Neuronal stem cell (in vitro differentiated cells): ENCODE results near the gene RASL10A.
A peak's percentile ranks its signal among the peaks of the same experiment; 100 is the strongest.
"Not testable (repeated sequence)": the region's sequence is repeated elsewhere in the genome, so short reads cannot be mapped to it uniquely, and the experiment has no call there.

Experiments
- DNase-seq: peaks from one replicate; pipeline ENCODE4 v3.0.0-alpha.2; 2013; ENCODE audit warnings: low spot score
- H2AFZ ChIP-seq: one replicate; pipeline ENCODE4 v1.6.1; 2013; ENCODE audit warnings: mild to moderate bottlenecking, low read length, inconsistent platforms
- H2AK5ac ChIP-seq: 2 replicates; pipeline ENCODE4 v1.6.1; 2013; ENCODE audit warnings: low read depth, mild to moderate bottlenecking, inconsistent platforms, low read length, moderate library complexity, mixed read lengths
- H2BK120ac ChIP-seq: 2 replicates; pipeline ENCODE4 v1.6.1; 2013; ENCODE audit warnings: low read depth, mild to moderate bottlenecking, inconsistent platforms, low read length, moderate library complexity, mixed read lengths
- H2BK12ac ChIP-seq: one replicate; pipeline ENCODE4 v1.6.1; 2013; ENCODE audit warnings: low read length, inconsistent platforms
- H2BK15ac ChIP-seq: 2 replicates; pipeline ENCODE4 v1.6.1; 2013; ENCODE audit warnings: mild to moderate bottlenecking, low read length, inconsistent platforms, mixed read lengths
- H2BK5ac ChIP-seq: one replicate; pipeline ENCODE4 v1.6.1; 2013; ENCODE audit warnings: inconsistent platforms, mild to moderate bottlenecking, low read length, moderate library complexity
- H3K14ac ChIP-seq: one replicate; pipeline ENCODE4 v1.6.1; 2013; ENCODE audit warnings: low read length, inconsistent platforms
- H3K18ac ChIP-seq: 2 replicates; pipeline ENCODE4 v1.6.1; 2013; ENCODE audit warnings: low read length, inconsistent platforms
- H3K23ac ChIP-seq: 2 replicates; pipeline ENCODE4 v1.6.1; 2013; ENCODE audit warnings: low read depth, mild to moderate bottlenecking, mixed read lengths, low read length, inconsistent platforms; ENCODE audit not compliant: poor library complexity
- H3K27ac ChIP-seq: replicated peaks from 3 replicates; pipeline ENCODE4 v1.5.1; 2013; ENCODE audit warnings: low read length, inconsistent platforms
- H3K27me3 ChIP-seq, 3 experiments: 2 replicates each; pipeline ENCODE4 v1.6.1; 2013; ENCODE audit warnings: low read length in 3 of 3, mild to moderate bottlenecking in 2 of 3, inconsistent platforms in 1 of 3, low read depth in 1 of 3, mixed read lengths in 1 of 3, moderate library complexity in 1 of 3; ENCODE audit not compliant: control insufficient read depth in 3 of 3, insufficient read depth in 3 of 3
- H3K36me3 ChIP-seq, 2 donors: replicated peaks in 1 of 2; 2 replicates each; pipeline ENCODE4 v1.6.1; 2013; ENCODE audit warnings: low read length in 2 of 2; ENCODE audit not compliant: control insufficient read depth in 2 of 2, insufficient read depth in 2 of 2
- H3K4ac ChIP-seq: 2 replicates; pipeline ENCODE4 v1.6.1; 2013; ENCODE audit warnings: inconsistent platforms, mild to moderate bottlenecking, low read length, moderate library complexity
- H3K4me1 ChIP-seq, 2 donors: 1 replicate in 1 of 2; 2 replicates in 1 of 2; pipeline ENCODE4 v1.6.1; 2013; ENCODE audit warnings: low read length in 2 of 2, low read depth in 1 of 2; ENCODE audit not compliant: control insufficient read depth in 2 of 2, insufficient read depth in 1 of 2
- H3K4me2 ChIP-seq: one replicate; pipeline ENCODE4 v1.6.1; 2013; ENCODE audit warnings: mild to moderate bottlenecking, low read length, inconsistent platforms; ENCODE audit not compliant: insufficient read depth, poor library complexity, severe bottlenecking
- H3K4me3 ChIP-seq, 2 donors: 2 replicates each; pipeline ENCODE4 v1.5.1; 2013; ENCODE audit warnings: low read length in 2 of 2, mild to moderate bottlenecking in 2 of 2, inconsistent platforms in 1 of 2, moderate library complexity in 1 of 2
- H3K79me1 ChIP-seq: one replicate; pipeline ENCODE4 v1.6.1; 2013; ENCODE audit warnings: low read depth, mild to moderate bottlenecking, inconsistent platforms, low read length, moderate library complexity
- H3K9ac ChIP-seq: one replicate; pipeline ENCODE4 v1.6.1; 2013; ENCODE audit warnings: mild to moderate bottlenecking, low read depth, low read length, inconsistent platforms; ENCODE audit not compliant: poor library complexity
- H3K9me3 ChIP-seq, 2 donors: replicated peaks in 1 of 2; 2 replicates each; pipeline versions ENCODE3 to v1.6.1; 2013; ENCODE audit warnings: low read length in 2 of 2, mild to moderate bottlenecking in 2 of 2, inconsistent platforms in 1 of 2, low read depth in 1 of 2, mixed read lengths in 1 of 2, moderate library complexity in 1 of 2; ENCODE audit not compliant: control insufficient read depth in 2 of 2, insufficient read depth in 1 of 2
- H4K8ac ChIP-seq: one replicate; pipeline ENCODE4 v1.6.1; 2013; ENCODE audit warnings: low read depth, mild to moderate bottlenecking, inconsistent platforms, low read length, moderate library complexity
- H4K91ac ChIP-seq: one replicate; pipeline ENCODE4 v1.6.1; 2013; ENCODE audit warnings: low read length, low read depth, mild to moderate bottlenecking, inconsistent platforms; ENCODE audit not compliant: poor library complexity
- WGBS, 2 donors: extraction: QIAGEN DNeasy Blood & Tissue Kit; methylation state at CpG; one replicate each; pipeline ENCODE4 v1.1.7; 2013; ENCODE audit warnings: missing lambda C conversion rate in 2 of 2, mixed read lengths in 1 of 2; ENCODE audit not compliant: insufficient read length in 2 of 2, insufficient replicate concordance in 1 of 2; ENCODE audit errors: extremely low coverage in 2 of 2; 5-methylcytosine and 5-hydroxymethylcytosine counted together

RASL10A gene

GRCh38 chr22:29345932-29346331 lies 30.4 kb upstream of the RASL10A start:
- Histone ChIP-seq H3K23ac (no peak overlapping the region), H3K27ac (no peak overlapping the region), H2BK15ac (no peak overlapping the region), H2BK5ac (no peak overlapping the region), H3K4me2 (no peak overlapping the region), H2AFZ (no peak overlapping the region), H3K9me3 (no peaks in the 10 kb centered on the region), H4K91ac (no peak overlapping the region), H3K79me1 (peaks cover 4% of the 10 kb centered on the region), H2BK120ac (no peak overlapping the region), H3K14ac (no peak overlapping the region), H3K9ac (no peak overlapping the region), H2BK12ac (no peak overlapping the region), H3K4me3 (no peak overlapping the region), H3K27me3 (no peaks in the 10 kb centered on the region), H3K36me3 (peaks cover 40 to 93% of the 10 kb centered on the region in 2 donors), H2AK5ac (no peak overlapping the region), H3K4me1 (peaks cover 0 to 13% of the 10 kb centered on the region in 2 donors), H4K8ac (no peak overlapping the region), H3K4ac (no peak overlapping the region), H3K18ac (no peak overlapping the region)
- DNase-seq = no peak

- Histone ChIP-seq H3K4me1 (peaks cover 0 to 13% of the 10 kb centered on the region in 2 donors), H3K36me3 (peaks cover 43 to 93% of the 10 kb centered on the region in 2 donors)
- H4K8ac ChIP-seq, H2AFZ ChIP-seq, H2AK5ac ChIP-seq, H3K23ac ChIP-seq, H3K4me3 ChIP-seq, H4K91ac ChIP-seq, H2BK12ac ChIP-seq, H3K4me2 ChIP-seq, H2BK120ac ChIP-seq, H2BK5ac ChIP-seq, H3K9ac ChIP-seq, DNase-seq, H3K9me3 ChIP-seq, H2BK15ac ChIP-seq, H3K27me3 ChIP-seq, H3K27ac ChIP-seq, H3K79me1 ChIP-seq, H3K18ac ChIP-seq, H3K4ac ChIP-seq, H3K14ac ChIP-seq: not testable (repeated sequence)
- WGBS, 2 donors = no CpG with 5 or more reads among the region's 5 CpGs
These were observed 29.4 kb upstream of the RASL10A start for GRCh38 chr22:29344889-29345288.

- DNase-seq = no peak
- peaks cover 45 to 93% of the 10 kb centered on the region in 2 donors for H3K36me3 ChIP-seq
- no peak overlapping the region for H2AFZ ChIP-seq
- no peak overlapping the region for H2BK15ac ChIP-seq
- no peak overlapping the region for H2BK12ac ChIP-seq
- no CpG with 5 or more reads among the region's 5 CpGs for WGBS, 2 donors
- no peak overlapping the region for H3K18ac ChIP-seq
- H3K79me1 ChIP-seq = peaks cover 4% of the 10 kb centered on the region
- no peak overlapping the region for H3K27ac ChIP-seq
- no peak overlapping the region for H3K4ac ChIP-seq
- H3K4me1 ChIP-seq = peaks cover 0 to 13% of the 10 kb centered on the region in 2 donors
- H3K4me3 ChIP-seq = no peak overlapping the region
- H3K27me3 ChIP-seq = no peaks in the 10 kb centered on the region
- no peak overlapping the region for H4K8ac ChIP-seq
- no peak overlapping the region for H2AK5ac ChIP-seq
- H2BK120ac ChIP-seq = no peak overlapping the region
- H2BK5ac ChIP-seq = no peak overlapping the region
- H4K91ac ChIP-seq = no peak overlapping the region
- H3K14ac ChIP-seq = no peak overlapping the region
- no peak overlapping the region for H3K4me2 ChIP-seq
- H3K9me3 ChIP-seq = no peaks in the 10 kb centered on the region
- peak overlapping the region; percentile 9 for H3K9ac ChIP-seq
- H3K23ac ChIP-seq = no peak overlapping the region
These were observed 28.6 kb upstream of the RASL10A start for GRCh38 chr22:29344137-29344536.

- no CpG with 5 or more reads among the region's 7 CpGs for WGBS, 2 donors
- H3K23ac ChIP-seq = no peak overlapping the region
These were observed 27.9 kb upstream of the RASL10A start for GRCh38 chr22:29343313-29343805.

More at GRCh38 chr22:29343313-29343805, 27.9 kb upstream of the RASL10A start:
- H3K36me3 ChIP-seq = peaks cover 49 to 93% of the 10 kb centered on the region in 2 donors
- no peak overlapping the region for H4K8ac ChIP-seq
- no peak for DNase-seq
- no peaks in the 10 kb centered on the region for H3K27me3 ChIP-seq
- H3K9me3 ChIP-seq = peaks cover 0 to 2% of the 10 kb centered on the region in 2 donors
- no peak overlapping the region for H2BK120ac ChIP-seq
- H2AFZ ChIP-seq = no peak overlapping the region
- no peak overlapping the region for H3K9ac ChIP-seq
- H3K27ac ChIP-seq = no peak overlapping the region
- H3K18ac ChIP-seq = peak overlapping the region; percentile 31
- no peak overlapping the region for H2BK12ac ChIP-seq
- H3K14ac ChIP-seq = no peak overlapping the region
- H2AK5ac ChIP-seq = no peak overlapping the region
- H3K79me1 ChIP-seq = peaks cover 4% of the 10 kb centered on the region
- H3K4me1 ChIP-seq = peaks cover 0 to 13% of the 10 kb centered on the region in 2 donors
- peak overlapping the region in 1 of 2 donors; percentile 27 for H3K4me3 ChIP-seq
- H2BK15ac ChIP-seq = no peak overlapping the region
- H3K4ac ChIP-seq = no peak overlapping the region
- H3K4me2 ChIP-seq = no peak overlapping the region
- no peak overlapping the region for H2BK5ac ChIP-seq
- H4K91ac ChIP-seq = no peak overlapping the region
